ENCODE measurements around the gene GRK5.

DNA sequence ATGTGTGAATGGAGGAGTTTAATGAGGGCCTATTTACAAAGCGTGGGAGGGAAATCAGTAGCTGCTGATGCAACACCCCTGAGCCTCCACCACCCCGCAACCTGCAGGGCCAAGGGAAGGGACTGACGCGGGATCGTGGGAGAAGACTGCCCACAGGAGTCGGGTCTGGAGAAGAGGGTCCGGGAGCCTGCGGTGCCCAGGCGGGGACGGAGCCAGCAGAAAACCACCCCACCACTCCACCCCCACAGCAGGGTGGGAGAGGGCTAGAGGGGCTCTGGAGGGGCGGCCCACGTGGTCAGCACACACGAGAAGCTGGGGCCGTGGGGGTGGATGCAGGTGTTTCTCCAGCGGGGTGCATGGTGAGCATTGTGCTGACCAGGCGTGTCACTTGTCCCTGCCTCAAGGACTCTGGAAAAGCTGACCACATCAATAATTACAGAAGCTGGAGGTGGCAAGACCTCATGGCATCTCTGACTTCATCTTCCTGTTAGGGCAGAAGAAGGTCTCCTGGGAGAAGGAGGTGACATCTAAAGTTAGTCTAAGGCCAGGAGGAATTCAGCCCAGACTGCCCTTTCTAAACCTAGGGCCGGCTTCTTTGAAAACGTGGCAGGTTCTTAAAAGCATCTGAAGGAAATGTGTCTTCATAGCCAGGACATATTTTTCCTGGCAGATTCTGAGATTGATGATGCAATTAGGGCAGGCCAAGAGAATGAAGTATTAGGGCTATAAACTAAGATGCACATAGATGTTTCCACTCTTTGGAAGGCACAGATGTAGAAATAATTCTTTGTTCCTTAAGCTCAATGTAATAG, 184.3 kb downstream of the GRK5 start:
- TF ChIP-seq, protein P1, sequence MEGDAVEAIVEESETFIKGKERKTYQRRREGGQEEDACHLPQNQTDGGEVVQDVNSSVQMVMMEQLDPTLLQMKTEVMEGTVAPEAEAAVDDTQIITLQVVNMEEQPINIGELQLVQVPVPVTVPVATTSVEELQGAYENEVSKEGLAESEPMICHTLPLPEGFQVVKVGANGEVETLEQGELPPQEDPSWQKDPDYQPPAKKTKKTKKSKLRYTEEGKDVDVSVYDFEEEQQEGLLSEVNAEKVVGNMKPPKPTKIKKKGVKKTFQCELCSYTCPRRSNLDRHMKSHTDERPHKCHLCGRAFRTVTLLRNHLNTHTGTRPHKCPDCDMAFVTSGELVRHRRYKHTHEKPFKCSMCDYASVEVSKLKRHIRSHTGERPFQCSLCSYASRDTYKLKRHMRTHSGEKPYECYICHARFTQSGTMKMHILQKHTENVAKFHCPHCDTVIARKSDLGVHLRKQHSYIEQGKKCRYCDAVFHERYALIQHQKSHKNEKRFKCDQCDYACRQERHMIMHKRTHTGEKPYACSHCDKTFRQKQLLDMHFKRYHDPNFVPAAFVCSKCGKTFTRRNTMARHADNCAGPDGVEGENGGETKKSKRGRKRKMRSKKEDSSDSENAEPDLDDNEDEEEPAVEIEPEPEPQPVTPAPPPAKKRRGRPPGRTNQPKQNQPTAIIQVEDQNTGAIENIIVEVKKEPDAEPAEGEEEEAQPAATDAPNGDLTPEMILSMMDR (IDR thresholded peaks at IDR 0.05): no peak
- TF ChIP-seq ZFX (IDR thresholded peaks at IDR 0.05; ENCODE audit: borderline replicate concordance): no peak
